OCI-LY7 (cell line): ENCODE results near the gene MED27. TPM values are rescaled to one million over a fixed set of nuclear protein-coding genes. Genes with fewer than 3 reads are reported as not detected.

ENCODE experiments used
- BruUV-seq: library from RNA; stranded (reverse); fragments of 400-500 nt; replicated peaks from 2 replicates; lab custom pipeline; 2021; lab: Mats Ljungman, UMichigan
- CTCF ChIA-PET: fragments of 300-600 bp; sonication (Branson Sonifier 250); formaldehyde crosslinking; loops from one replicate; lab custom pipeline; 2022; ENCODE audit warnings: antibody characterized with exemption; ENCODE audit not compliant: unreplicated experiment; lab: Charles Lee
- POLR2A ChIA-PET: fragments of 300-600 bp; sonication (Branson Sonifier 250); formaldehyde crosslinking; loops from one replicate; lab custom pipeline; 2022; ENCODE audit warnings: antibody characterized with exemption; lab: Charles Lee
- DNase-seq: peaks from one replicate; pipeline ENCODE4 v3.0.0-alpha.2; 2015; ENCODE audit warnings: low spot score
- H2AFZ ChIP-seq: fragments of 200-600 bp; sonication (generic), shearing (Covaris generic); 2 replicates; pipeline ENCODE4 v1.6.1; 2014; ENCODE audit warnings: mild to moderate bottlenecking, antibody characterized with exemption, low read length, moderate library complexity
- H3K27ac ChIP-seq: fragments of 200-600 bp; sonication (generic); 2 replicates; pipeline ENCODE4 v1.5.1; 2014; ENCODE audit warnings: mixed run types, low read depth, mild to moderate bottlenecking, moderate library complexity, low read length, inconsistent platforms; ENCODE audit not compliant: poor library complexity, severe bottlenecking
- H3K36me3 ChIP-seq: fragments of 200-600 bp; sonication (generic); 2 replicates; pipeline ENCODE4 v1.6.1; 2014; ENCODE audit warnings: mild to moderate bottlenecking, antibody characterized with exemption, low read length, moderate library complexity, mixed read lengths; ENCODE audit not compliant: insufficient read depth
- H3K4me1 ChIP-seq: fragments of 200-600 bp; sonication (generic); 2 replicates; pipeline ENCODE4 v1.5.1; 2014; ENCODE audit warnings: mild to moderate bottlenecking, low read length; ENCODE audit not compliant: insufficient read depth, poor library complexity, severe bottlenecking
- H3K4me2 ChIP-seq: fragments of 200-600 bp; sonication (generic); 2 replicates; pipeline ENCODE4 v1.6.1; 2014; ENCODE audit warnings: mild to moderate bottlenecking, low read length
- H3K4me3 ChIP-seq: fragments of 200-600 bp; sonication (generic); 2 replicates; pipeline ENCODE4 v1.5.1; 2014; ENCODE audit warnings: mild to moderate bottlenecking, low read depth, low read length; ENCODE audit not compliant: poor library complexity, severe bottlenecking
- H3K79me2 ChIP-seq: fragments of 200-600 bp; sonication (generic); 2 replicates; pipeline ENCODE4 v1.6.1; 2016; ENCODE audit warnings: low read depth, mild to moderate bottlenecking, low read length, moderate library complexity, mixed read lengths; ENCODE audit not compliant: insufficient read depth
- H3K9me2 ChIP-seq: fragments of 200-600 bp; sonication (generic); 2 replicates; pipeline ENCODE4 v1.6.1; 2016; ENCODE audit warnings: mild to moderate bottlenecking, low read length, mixed read lengths; ENCODE audit not compliant: insufficient read depth
- H3K9me3 ChIP-seq: fragments of 200-600 bp; sonication (generic); 2 replicates; pipeline ENCODE4 v1.6.1; 2014; ENCODE audit warnings: mild to moderate bottlenecking, mixed run types, low read length, mixed read lengths
- H4K20me1 ChIP-seq: fragments of 200-600 bp; sonication (generic); 2 replicates; pipeline ENCODE4 v1.6.1; 2014; ENCODE audit warnings: mild to moderate bottlenecking, antibody characterized with exemption, low read length, moderate library complexity, mixed read lengths; ENCODE audit not compliant: insufficient read depth
- CTCF ChIP-seq: fragments of 200-600 bp; sonication (generic); conservative IDR thresholded peaks from 2 replicates; pipeline ENCODE4 v1.5.1; 2014; ENCODE audit warnings: mild to moderate bottlenecking, antibody characterized with exemption, low read length, moderate library complexity, mixed read lengths
- EZH2phosphoT487 ChIP-seq: fragments of 200-600 bp; sonication (generic); IDR thresholded peaks from 2 replicates; pipeline ENCODE4 v1.6.1; 2018; ENCODE audit warnings: low read depth, borderline replicate concordance, mild to moderate bottlenecking, mixed run types, antibody characterized with exemption, low read length, moderate library complexity, mixed read lengths
- intact Hi-C: fragments of 100-400 bp; cut with micrococcal nuclease; formaldehyde crosslinking; loops from one replicate; pipeline ENCODE4 v1.10.0; 2022; ENCODE audit not compliant: unreplicated experiment
- total RNA-seq, 2 experiments: library from RNA; depleted of rRNA in 1 of 2; stranded (reverse); fragments of >200 nt in 1 of 2; shearing (Covaris generic) in 1 of 2; gene quantifications; 2 replicates each; pipeline ENCODE4 v1.2.3, GENCODE V29; 2014 to 2022

MED27 gene
- total RNA-seq, 2 experiments from 2014 or later: 23.1 to 32.6 TPM

GRCh38 chr9:132108728-132109127 lies 29.1 kb upstream of the MED27 start:
- intact Hi-C loops: loop anchor here (5.0 kb wide), 1 partner anchor 1216 kb away; no protein-coding TSS in a partner anchor
- peak; percentile 18 for DNase-seq
- no peaks in the 10 kb centered on the region for H3K36me3 ChIP-seq
- H3K4me2 ChIP-seq: no peak overlapping the region
- H4K20me1 ChIP-seq: no peaks in the 10 kb centered on the region; the same call in 1 of the 2 replicates
- no peaks in the 10 kb centered on the region for H3K9me3 ChIP-seq
- H3K4me3 ChIP-seq: no peak overlapping the region
- BruUV-seq: no TSS peak
- no peak overlapping the region for H3K27ac ChIP-seq
- TF ChIP-seq CTCF (no peak), EZH2phosphoT487 (no peak)
- H3K4me1 ChIP-seq: peaks cover 22% of the 10 kb centered on the region
- ChIA-PET CTCF (no interaction called here), POLR2A (interaction anchor here (0.6 kb wide), 1 partner anchor 488 kb away, joined by 3 read pairs; no protein-coding TSS in a partner anchor)
- H2AFZ ChIP-seq: no peak overlapping the region
- no peaks in the 10 kb centered on the region for H3K79me2 ChIP-seq
- no peaks in the 10 kb centered on the region for H3K9me2 ChIP-seq

GRCh38 chr9:132099741-132100407 lies 20.2 kb upstream of the MED27 start:
- no peak for DNase-seq
- TF ChIP-seq CTCF: no peak
- TF ChIP-seq EZH2phosphoT487: no peak
- BruUV-seq: no TSS peak
- H3K36me3 ChIP-seq: no peaks in the 10 kb centered on the region
- no peaks in the 10 kb centered on the region for H4K20me1 ChIP-seq
- H2AFZ ChIP-seq: no peak overlapping the region
- intact Hi-C loops: no loop called here
- H3K4me2 ChIP-seq: no peak overlapping the region
- no peak overlapping the region for H3K4me3 ChIP-seq
- ChIA-PET CTCF (no interaction called here), POLR2A (no interaction called here)
- no peaks in the 10 kb centered on the region for H3K9me3 ChIP-seq
- no peaks in the 10 kb centered on the region for H3K79me2 ChIP-seq
- H3K9me2 ChIP-seq: no peaks in the 10 kb centered on the region
- no peak overlapping the region for H3K27ac ChIP-seq
- H3K4me1 ChIP-seq: no peaks in the 10 kb centered on the region

- Histone ChIP-seq H3K4me3 (no peak overlapping the region), H4K20me1 (no peaks in the 10 kb centered on the region), H3K9me3 (no peaks in the 10 kb centered on the region), H3K36me3 (no peaks in the 10 kb centered on the region), H3K4me2 (no peak overlapping the region), H3K4me1 (no peaks in the 10 kb centered on the region), H3K79me2 (no peaks in the 10 kb centered on the region), H2AFZ (no peak overlapping the region), H3K9me2 (no peaks in the 10 kb centered on the region), H3K27ac (no peak overlapping the region)
- intact Hi-C loops: no loop called here
- ChIA-PET POLR2A (interaction anchor here (0.5 kb wide), 1 partner anchor 90 kb away, joined by 7 read pairs; no protein-coding TSS in a partner anchor), CTCF (no interaction called here)
- DNase-seq: no peak
- TF ChIP-seq EZH2phosphoT487 (no peak), CTCF (no peak)
- no TSS peak for BruUV-seq
These were observed 19.5 kb upstream of the MED27 start for GRCh38 chr9:132099167-132099566.
